Thyroid gland (tissue), 4 donors: ENCODE results near the gene FGR. TPM values are rescaled to one million over a fixed set of nuclear protein-coding genes. Genes with fewer than 3 reads are reported as not detected.
A peak's percentile ranks its signal among the peaks of the same experiment; 100 is the strongest.

Experiments used
- DNase-seq, 2 donors: peaks; one replicate each; pipeline ENCODE4 v3.0.0-alpha.2; 2019
- H3K27ac ChIP-seq, 3 donors: fragments of 200-600 bp; sonication (generic); 1 replicate in 2 of 3; 2 replicates in 1 of 3; pipeline ENCODE4 v1.5.1; 2016 to 2019; ENCODE audit warnings: mild to moderate bottlenecking in 1 of 3, moderate library complexity in 1 of 3
- H3K27me3 ChIP-seq: fragments of 200-600 bp; sonication (generic); one replicate; pipeline ENCODE4 v1.5.1; 2019
- H3K36me3 ChIP-seq, 2 donors: fragments of 200-600 bp; sonication (generic); one replicate each; pipeline ENCODE4 v1.5.1; 2016 to 2019
- H3K4me1 ChIP-seq, 2 donors: fragments of 200-600 bp; sonication (generic); one replicate each; pipeline ENCODE4 v1.5.1; 2017 to 2019
- H3K4me3 ChIP-seq, 3 donors: fragments of 200-600 bp; sonication (generic); replicated peaks in 1 of 3; 1 replicate in 2 of 3; 2 replicates in 1 of 3; pipeline ENCODE4 v1.5.1; 2016; ENCODE audit warnings: mild to moderate bottlenecking in 1 of 3
- H3K9me3 ChIP-seq: fragments of 200-600 bp; sonication (generic); one replicate; pipeline ENCODE4 v1.5.1; 2017
- POLR2A ChIP-seq, 2 donors: fragments of 450-650 bp; IDR thresholded peaks; one replicate each; pipeline ENCODE4 v1.6.1; 2017; ENCODE audit warnings: antibody characterized with exemption in 2 of 2, mild to moderate bottlenecking in 2 of 2, moderate library complexity in 1 of 2
- WGBS, 2 donors: methylation state at CpG; one replicate each; pipeline ENCODE4 v1.1.5; 2017; 5-methylcytosine and 5-hydroxymethylcytosine counted together
- intact Hi-C: fragments of 100-400 bp; cut with DNase I; formaldehyde crosslinking; loops from one replicate; pipeline ENCODE4 v1.15.1; 2023
- total RNA-seq, 4 donors: library from RNA; depleted of rRNA; stranded (reverse); fragments of >200 nt; gene quantifications; one replicate each; pipeline ENCODE4 v1.2.3, GENCODE V29; 2016
- TF ChIP-seq, protein P1 (sequence below), 6 experiments: fragments of 200-600 bp in 3 of 6; fragments of 450-650 bp in 3 of 6; sonication (generic) in 3 of 6; IDR thresholded peaks; one replicate each; pipeline ENCODE4 v1.5.1; 2016 to 2019; ENCODE audit warnings: antibody characterized with exemption in 6 of 6, mild to moderate bottlenecking in 2 of 6, inconsistent platforms in 1 of 6, moderate library complexity in 1 of 6

Gene FGR
- total RNA-seq, 4 donors from 2014 or later = 4.6 to 7.1 (median 6.4) TPM

DNA sequence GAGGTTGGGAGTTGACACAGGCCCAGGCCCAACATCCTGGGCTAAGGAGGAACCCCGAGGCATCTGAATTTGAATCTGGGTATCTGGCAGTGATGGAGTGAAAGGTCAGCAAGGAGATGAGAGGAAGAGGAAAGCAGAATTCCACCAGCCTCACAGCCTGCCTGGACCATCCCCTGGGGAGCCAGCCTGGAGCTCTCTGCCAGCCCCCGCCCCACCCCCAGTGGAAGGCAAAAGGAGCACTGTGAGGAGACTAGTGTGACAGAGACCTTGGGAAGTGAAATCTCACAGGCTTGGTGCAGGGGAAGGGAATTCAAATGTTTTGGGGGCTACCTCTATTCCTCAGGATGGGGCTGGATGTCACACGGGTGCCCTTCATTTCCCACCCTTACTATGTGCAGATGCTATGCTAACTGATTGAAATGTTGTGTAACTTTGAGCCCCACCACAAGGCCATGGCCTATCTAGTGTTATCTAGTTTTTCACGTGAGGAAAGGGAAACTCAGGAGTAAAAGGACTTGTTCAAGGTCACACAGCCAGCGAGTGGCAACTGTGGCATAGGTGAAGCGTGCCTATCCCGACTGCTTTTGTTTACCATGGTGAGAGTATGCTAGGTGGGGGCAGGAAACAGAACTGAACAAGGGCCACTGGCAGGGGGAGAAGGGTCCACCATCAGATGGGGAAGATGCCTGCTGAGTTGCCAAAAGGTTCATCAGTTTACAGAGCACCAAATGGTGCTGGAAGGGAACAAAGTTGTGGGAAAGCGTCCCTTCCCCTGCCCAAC is 60.8 kb downstream of the FGR start:
- intact Hi-C loops = no loop called here
- H3K9me3 ChIP-seq = no peaks in the 10 kb centered on the region
- no peak overlapping the region for H3K4me3 ChIP-seq
- peaks cover 79 to 90% of the 10 kb centered on the region in 2 donors for H3K4me1 ChIP-seq
- no peak for DNase-seq
- no peaks in the 10 kb centered on the region for H3K36me3 ChIP-seq
- H3K27me3 ChIP-seq = no peaks in the 10 kb centered on the region
- TF ChIP-seq, protein P1, sequence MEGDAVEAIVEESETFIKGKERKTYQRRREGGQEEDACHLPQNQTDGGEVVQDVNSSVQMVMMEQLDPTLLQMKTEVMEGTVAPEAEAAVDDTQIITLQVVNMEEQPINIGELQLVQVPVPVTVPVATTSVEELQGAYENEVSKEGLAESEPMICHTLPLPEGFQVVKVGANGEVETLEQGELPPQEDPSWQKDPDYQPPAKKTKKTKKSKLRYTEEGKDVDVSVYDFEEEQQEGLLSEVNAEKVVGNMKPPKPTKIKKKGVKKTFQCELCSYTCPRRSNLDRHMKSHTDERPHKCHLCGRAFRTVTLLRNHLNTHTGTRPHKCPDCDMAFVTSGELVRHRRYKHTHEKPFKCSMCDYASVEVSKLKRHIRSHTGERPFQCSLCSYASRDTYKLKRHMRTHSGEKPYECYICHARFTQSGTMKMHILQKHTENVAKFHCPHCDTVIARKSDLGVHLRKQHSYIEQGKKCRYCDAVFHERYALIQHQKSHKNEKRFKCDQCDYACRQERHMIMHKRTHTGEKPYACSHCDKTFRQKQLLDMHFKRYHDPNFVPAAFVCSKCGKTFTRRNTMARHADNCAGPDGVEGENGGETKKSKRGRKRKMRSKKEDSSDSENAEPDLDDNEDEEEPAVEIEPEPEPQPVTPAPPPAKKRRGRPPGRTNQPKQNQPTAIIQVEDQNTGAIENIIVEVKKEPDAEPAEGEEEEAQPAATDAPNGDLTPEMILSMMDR (IDR thresholded peaks at IDR 0.05) = no peak
- no peak for TF ChIP-seq POLR2A (IDR thresholded peaks at IDR 0.05)
- WGBS, 2 donors = 66 to 69% methylated on average over 8 of the region's 8 CpGs
- peak overlapping the region; percentile 87 to 98 (median 89) for H3K27ac ChIP-seq

DNA sequence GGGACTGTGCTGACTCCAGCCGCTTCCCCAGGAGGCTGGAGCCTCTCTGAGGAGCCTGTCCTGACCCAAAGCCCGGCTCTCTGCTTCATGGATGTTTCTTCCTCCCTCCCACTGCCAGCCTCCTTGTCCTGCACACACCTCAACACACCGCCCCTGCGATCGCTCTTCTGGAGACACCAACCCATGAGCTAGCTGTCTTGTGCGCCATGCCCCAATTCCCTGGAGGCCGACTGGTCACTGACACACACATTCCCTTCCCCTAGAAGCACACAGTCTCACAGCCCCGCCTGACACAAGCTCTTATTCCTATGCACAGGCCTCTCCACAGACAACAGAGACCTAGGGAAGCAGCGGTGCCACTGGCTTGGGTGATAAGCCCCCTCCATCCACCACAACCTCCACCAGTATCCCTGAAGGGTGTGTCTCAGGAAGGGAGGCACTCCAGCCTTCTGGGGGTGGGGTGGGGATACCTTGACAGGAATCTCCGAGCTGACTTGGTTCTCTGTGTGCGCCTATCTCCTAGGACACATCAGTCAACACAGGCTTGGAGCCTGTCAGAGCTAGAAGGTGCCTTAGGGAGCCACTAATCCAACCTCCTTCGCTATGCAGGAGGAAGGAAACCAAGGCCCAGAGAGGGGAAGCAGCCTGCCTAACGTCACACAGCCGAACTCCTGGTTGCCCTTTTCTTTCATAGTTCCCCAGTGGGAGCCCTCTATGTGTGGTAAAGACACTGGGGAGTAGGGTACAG is 62.1 kb downstream of the FGR start:
- H3K27ac ChIP-seq = peak overlapping the region; percentile 87 to 98 (median 88)
- TF ChIP-seq POLR2A (IDR thresholded peaks at IDR 0.05) = peak in 1 of 2 donors; percentile 17
- TF ChIP-seq, protein P1 (IDR thresholded peaks at IDR 0.05) = no peak
- intact Hi-C loops = no loop called here
- no peaks in the 10 kb centered on the region for H3K9me3 ChIP-seq
- no peak overlapping the region for H3K4me3 ChIP-seq
- peak; percentile 73 to 78 for DNase-seq
- no peaks in the 10 kb centered on the region for H3K36me3 ChIP-seq
- WGBS, 2 donors = 46 to 47% methylated on average over 14 of the region's 14 CpGs
- peaks cover 76 to 92% of the 10 kb centered on the region in 2 donors for H3K4me1 ChIP-seq
- H3K27me3 ChIP-seq = no peaks in the 10 kb centered on the region

DNA sequence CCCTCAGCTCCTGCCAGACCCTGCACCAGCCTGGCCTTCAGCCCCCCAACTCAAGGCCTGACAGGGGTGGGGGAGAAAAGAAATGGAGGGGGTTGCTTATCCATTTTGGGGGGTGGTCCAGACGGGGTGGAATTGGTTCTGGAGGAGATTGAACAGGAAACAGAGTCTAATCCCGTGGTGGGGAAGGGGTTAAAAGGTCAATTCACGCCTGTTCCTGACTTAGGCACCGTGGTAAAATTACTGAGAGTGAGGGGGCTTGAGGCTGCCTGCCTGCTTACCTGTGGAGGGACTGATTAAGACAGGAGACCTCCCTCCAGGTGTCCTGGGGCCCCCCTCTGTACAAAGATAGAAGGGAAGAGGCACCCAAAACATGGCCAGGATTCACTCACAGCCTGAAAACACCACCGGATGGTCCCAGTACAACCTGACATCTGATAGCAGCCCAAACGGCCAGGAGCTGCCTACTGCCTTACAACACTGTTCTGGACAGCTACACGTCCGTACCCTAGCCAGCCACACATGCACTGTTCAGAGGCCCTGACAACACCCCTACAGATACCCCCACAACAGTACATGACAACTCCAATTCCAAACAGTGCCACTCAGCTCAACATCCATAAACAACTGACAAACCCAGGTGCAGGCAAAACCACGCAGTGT is 62.8 kb downstream of the FGR start:
- Histone ChIP-seq H3K4me3 (no peak overlapping the region), H3K27ac (peak overlapping the region; percentile 87 to 98 (median 88)), H3K27me3 (no peaks in the 10 kb centered on the region), H3K36me3 (no peaks in the 10 kb centered on the region), H3K4me1 (peaks cover 76 to 92% of the 10 kb centered on the region in 2 donors), H3K9me3 (no peaks in the 10 kb centered on the region)
- no peak for DNase-seq
- intact Hi-C loops = no loop called here
- 19 to 25% methylated on average over 9 of the region's 9 CpGs for WGBS, 2 donors
- TF ChIP-seq, protein P1 (IDR thresholded peaks at IDR 0.05) = no peak
- TF ChIP-seq POLR2A (IDR thresholded peaks at IDR 0.05) = no peak

DNA sequence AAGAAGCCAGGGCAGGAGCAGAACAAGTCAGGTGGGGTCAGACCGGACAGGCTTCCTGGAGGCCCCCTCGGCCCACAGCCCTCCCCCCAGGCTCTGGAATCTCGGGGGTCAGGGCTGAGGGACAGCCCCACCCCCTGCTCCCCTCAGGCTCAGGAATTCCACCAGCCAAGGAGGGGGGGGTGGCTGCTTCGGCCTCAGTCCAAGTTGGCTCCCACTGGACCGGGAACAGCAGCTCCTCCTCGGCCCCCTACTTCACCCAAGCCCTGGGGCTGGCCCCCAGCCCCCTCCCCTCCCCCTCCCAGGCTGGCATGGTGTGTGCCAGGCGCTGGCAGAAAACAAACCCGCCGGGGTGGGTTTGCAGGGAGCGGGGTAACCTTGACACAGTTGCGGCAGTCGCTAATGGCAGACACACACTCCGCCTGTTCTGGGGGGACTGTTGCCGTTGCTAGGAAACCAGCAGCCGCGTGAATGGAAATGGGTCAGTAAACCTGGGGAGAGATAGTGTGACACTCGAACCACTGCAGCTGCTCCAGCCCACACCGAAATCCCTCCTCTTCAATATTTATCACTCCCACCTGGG is 63.5 kb downstream of the FGR start:
- Histone ChIP-seq H3K4me3 (no peak overlapping the region), H3K9me3 (no peaks in the 10 kb centered on the region), H3K36me3 (no peaks in the 10 kb centered on the region), H3K27ac (peak overlapping the region; percentile 87 to 98 (median 88)), H3K4me1 (peaks cover 76 to 92% of the 10 kb centered on the region in 2 donors), H3K27me3 (no peaks in the 10 kb centered on the region)
- WGBS, 2 donors = 21 to 33% methylated on average over 10 to 15 of the region's 18 CpGs
- intact Hi-C loops = no loop called here
- TF ChIP-seq POLR2A (IDR thresholded peaks at IDR 0.05) = no peak
- TF ChIP-seq, protein P1 (IDR thresholded peaks at IDR 0.05) = no peak
- peak; percentile 86 to 91 for DNase-seq
